GM18520 (cell line): Measurements from ENCODE around the gene ZNF148.
"Not testable (repeated sequence)": the region's sequence is repeated elsewhere in the genome, so short reads cannot be mapped to it uniquely, and the experiment has no call there.

Source experiments
- ATAC-seq: cut with Tn5 transposase; IDR thresholded peaks from one replicate; pipeline ENCODE4 v1.9.1; 2021; ENCODE audit not compliant: unreplicated experiment

Gene ZNF148

GRCh38 chr3:125375950-125376679, 990 bp upstream of the ZNF148 start:
- no peak for ATAC-seq

- no peak for ATAC-seq
These were observed 577 bp downstream of the ZNF148 start for GRCh38 chr3:125374501-125374995.

GRCh38 chr3:125367403-125368230, 7.5 kb downstream of the ZNF148 start:
- no peak for ATAC-seq

GRCh38 chr3:125366132-125366531, 9.0 kb downstream of the ZNF148 start:
- ATAC-seq: no peak

- ATAC-seq: no peak
These were observed 15.4 kb downstream of the ZNF148 start for GRCh38 chr3:125359700-125360099.

- ATAC-seq: no peak
These were observed 16.2 kb downstream of the ZNF148 start for GRCh38 chr3:125358923-125359322.

- ATAC-seq: no peak
These were observed 17.3 kb downstream of the ZNF148 start for GRCh38 chr3:125357837-125358236.

- no peak for ATAC-seq
These were observed 18.0 kb downstream of the ZNF148 start for GRCh38 chr3:125357032-125357658.

GRCh38 chr3:125356140-125357026, 18.7 kb downstream of the ZNF148 start:
- no peak for ATAC-seq

GRCh38 chr3:125353659-125354058, 21.5 kb downstream of the ZNF148 start:
- no peak for ATAC-seq

GRCh38 chr3:125353128-125353527, 22.0 kb downstream of the ZNF148 start:
- no peak for ATAC-seq

- ATAC-seq: no peak
These were observed 23.2 kb downstream of the ZNF148 start for GRCh38 chr3:125351814-125352456.

GRCh38 chr3:125351152-125351551, 24.0 kb downstream of the ZNF148 start:
- no peak for ATAC-seq

GRCh38 chr3:125350597-125350996, 24.5 kb downstream of the ZNF148 start:
- no peak for ATAC-seq

GRCh38 chr3:125349556-125350165, 25.5 kb downstream of the ZNF148 start:
- no peak for ATAC-seq

- no peak for ATAC-seq
These were observed 26.1 kb downstream of the ZNF148 start for GRCh38 chr3:125349055-125349454.

- not testable (repeated sequence) for ATAC-seq
These were observed 31.8 kb downstream of the ZNF148 start for GRCh38 chr3:125343367-125343766.

- no peak for ATAC-seq
These were observed 35.0 kb downstream of the ZNF148 start for GRCh38 chr3:125340121-125340520.

- ATAC-seq: no peak
These were observed 37.6 kb downstream of the ZNF148 start for GRCh38 chr3:125337506-125337905.
